GM19240 (cell line): ENCODE results near the gene R3HDM4.
A peak's percentile ranks its signal among the peaks of the same experiment; 100 is the strongest.

Experiments used
- DNase-seq: peaks from one replicate; pipeline ENCODE4 v3.0.0; 2011; ENCODE audit warnings: low spot score; ENCODE audit not compliant: insufficient read length

R3HDM4 gene

DNA sequence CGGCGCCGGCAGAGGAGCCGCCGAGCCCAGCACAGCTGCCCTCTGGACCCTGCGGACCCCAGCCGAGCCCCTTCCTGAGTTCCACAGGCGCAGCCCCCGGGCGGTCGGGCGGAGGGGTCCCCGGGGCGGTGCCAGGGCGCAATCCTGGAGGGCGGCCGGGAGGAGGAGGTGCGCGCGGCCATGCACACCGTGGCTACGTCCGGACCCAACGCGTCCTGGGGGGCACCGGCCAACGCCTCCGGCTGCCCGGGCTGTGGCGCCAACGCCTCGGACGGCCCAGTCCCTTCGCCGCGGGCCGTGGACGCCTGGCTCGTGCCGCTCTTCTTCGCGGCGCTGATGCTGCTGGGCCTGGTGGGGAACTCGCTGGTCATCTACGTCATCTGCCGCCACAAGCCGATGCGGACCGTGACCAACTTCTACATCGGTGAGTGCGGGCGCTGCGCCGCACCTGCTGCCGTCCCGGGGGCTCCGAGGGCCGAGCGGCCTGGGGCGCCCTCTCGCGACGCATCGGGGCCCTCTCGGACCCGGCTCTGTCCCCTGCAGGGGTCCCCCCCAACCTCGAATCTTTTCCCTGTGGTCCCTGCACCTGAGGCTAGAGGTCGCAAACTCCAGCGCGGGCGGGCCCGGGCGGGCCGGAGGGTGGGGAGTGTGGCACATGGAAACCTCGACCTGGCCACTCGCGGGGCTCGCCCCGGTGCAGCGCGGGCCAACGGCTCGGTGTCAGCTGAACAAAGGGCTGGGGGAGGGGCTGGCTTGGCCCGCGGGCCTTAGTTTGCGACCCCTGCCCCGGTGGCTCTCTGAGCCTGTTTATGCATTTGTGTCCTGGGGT lies 4.5 kb upstream of the R3HDM4 start, which contains the start of gene KISS1R:
Gene KISS1R (plus strand): TSS at position 11 of the 829 bp plus-strand sequence. CDS start 170 bp downstream, at position 181.
- DNase-seq = no peak

DNA sequence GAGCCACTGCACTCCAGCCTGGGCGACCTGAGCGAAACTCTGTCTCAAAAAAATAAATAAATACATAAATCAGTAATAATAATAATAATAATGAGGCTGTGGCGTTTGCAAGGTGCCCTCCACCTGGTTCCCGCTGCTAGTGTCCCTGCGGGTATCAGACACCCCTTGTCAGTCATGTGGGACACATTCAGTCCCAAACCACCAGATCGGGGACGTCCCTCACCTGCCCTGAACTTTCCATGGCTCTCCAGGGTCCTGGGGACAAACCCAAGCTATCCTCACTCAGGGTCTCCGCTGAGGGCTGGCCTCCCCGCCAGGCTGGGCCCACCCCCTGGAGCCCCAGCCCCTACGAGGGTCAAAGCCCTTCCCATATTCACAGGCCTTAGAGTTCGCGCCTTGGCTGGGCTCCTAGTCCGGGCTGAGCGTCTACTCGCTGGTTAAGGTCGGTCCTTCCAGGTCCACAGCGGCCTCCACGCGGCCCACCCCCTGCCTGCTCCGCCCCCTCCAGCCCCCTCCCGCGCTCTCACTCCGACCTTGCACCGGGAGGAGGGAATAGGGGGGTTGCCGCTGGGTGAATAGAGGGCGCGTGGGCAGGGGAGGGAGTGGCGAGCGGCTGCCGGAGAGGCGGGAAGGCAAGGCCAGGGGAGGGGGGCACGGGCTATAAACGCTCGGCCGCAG lies 3.8 kb upstream of the R3HDM4 start:
- DNase-seq = no peak

DNA sequence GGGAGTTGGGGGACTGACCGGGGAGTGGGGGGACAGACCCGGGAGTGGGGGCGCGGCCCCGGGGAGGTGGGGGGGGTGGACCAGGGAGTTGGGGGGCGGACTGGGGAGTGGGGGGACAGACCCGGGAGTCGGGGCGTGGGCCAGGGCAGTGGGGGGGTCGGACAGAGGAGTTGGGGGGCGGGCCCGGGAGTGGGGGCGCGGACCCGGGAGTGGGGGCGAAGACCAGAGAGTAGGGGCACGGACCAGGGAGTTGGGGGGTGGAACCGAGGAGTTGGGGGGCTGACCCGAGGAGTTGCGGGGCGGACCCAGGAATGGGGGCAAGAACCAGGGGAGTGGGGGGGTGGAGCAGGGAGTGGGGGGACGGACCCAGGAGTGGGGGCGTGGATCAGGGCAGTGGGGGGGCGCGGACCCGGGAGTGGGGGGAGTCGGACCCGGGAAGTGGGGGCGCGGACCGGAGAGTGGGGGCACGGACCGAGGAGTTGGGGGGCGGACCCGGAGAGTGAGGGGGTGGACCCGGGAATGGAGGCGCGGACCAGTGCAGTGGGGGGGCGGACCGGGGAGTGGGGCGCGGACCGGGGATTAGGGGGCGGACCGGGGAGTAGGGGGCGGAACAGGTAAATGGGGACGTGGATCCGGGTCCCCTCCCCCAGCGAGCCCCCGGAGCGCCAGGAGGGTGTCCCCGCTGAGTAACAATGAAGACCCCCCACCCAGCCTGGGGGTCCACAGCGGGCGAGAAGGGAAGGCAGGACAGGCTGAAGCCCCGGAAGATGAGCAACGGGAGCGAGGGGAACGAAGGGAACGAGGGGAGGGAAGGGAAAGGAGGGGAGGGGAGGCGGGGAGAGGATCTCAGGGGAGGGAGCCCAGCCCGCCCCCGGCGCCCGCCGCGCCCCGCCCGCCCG lies 589 bp downstream of the R3HDM4 start:
- peak; percentile 41 for DNase-seq

DNA sequence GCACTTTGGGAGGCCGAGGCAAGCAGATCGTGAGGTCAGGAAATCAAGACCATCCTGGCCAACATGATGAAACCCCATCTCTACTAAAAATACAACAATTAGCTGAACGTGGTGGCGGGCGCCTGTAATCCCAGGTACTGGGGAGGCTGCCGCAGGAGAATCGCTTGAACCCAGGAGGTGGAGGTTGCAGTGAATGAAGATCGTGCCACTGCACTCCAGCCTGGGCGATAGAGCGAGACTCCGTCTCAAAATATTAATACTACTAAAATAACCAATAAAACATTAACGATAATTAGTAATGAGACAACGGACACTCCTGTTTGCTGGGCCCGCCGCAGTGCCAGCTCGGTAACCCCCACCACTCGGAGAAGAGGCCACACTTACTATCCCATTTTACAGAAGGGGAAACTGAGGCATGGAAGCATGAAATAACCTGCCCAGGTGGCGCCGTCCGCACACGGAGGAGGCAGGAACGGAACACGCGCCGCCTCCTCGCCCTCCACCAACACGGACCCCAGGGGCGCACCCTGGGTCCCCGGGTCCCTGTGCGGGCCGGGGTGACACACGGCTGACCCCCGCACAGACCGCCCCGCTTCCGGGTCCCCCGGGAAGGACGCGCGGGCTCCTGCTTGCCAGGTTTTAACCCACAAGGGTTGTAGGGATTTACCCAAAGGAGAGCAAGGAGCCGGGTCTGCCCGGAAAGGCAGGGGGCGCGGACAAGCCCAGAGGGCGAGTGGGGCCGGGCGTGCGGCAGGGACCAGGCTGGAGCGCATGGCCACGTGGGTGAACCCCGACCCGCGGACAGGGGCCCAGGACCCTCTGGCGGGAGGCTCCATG lies 1.6 kb downstream of the R3HDM4 start:
- no peak for DNase-seq

DNA sequence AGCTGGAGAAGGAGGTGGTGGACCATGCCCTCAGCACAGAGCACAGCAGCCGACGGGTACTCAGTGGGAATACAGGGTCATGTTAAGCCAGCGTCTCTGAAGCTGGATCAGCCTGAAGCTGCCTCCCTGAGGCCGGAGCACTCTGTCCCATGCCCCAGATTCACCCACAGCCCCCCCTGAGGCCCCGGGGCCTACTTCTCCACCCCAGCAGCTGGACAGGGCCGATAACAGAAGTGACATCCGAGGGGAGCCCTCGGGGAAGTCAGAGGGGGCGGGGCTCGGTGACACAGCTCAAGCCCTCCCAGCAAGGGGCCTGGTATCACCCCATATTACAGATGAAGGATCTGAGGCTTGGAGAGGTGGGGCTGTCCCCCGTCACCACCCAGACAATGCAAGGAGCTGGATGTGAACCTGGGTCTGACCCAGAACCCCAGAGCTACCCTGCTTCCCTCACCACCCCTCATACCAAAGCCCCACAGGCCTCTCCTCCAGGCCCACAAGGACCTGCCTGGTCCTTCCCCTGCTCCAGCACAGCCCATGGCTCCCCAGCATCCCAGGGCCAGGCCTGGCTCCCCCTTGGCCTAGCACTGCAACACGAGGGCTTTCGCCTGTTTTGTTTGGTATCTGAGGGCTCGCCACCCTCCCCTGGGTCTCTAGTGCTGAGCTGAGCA lies 5.7 kb downstream of the R3HDM4 start:
- DNase-seq = no peak

DNA sequence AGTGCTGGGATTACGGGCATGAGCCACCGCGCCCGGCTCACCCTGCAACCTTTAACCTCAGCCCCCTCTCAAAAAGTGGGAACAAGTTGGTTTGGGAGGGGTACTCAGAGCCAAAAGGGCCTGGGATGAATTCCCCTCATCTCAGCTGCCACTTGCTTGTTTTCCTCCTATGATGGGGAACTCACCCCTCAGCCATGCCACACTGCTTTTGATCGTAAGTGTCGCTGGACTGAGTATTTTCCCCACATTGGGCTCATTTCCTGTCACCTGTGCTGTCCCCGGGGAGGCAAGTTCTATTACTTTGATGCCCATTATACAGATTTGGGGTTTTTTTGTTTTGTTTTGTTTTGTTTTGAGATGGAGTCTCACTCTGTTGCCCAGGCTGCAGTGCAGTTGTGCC lies 6.5 kb downstream of the R3HDM4 start:
- no peak for DNase-seq

DNA sequence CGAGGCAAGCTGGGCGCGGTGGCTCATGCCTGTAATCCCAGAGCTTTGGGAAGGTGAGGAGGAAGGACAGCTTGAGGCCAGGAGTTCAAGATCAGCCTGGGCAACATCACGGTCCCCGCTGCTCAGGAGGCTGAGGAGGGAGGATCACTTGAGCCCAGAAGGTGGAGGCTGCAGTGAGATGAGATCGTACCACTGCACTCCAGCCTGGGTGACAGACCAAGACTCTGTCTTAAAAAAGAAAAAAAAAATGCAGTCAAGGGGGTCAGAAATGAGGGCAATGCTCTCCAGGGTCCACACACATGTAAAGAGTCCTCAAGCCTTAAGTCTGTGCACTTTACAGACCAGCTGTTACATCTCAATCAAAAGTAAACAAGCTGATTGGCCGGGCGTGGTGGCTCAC lies 8.5 kb downstream of the R3HDM4 start:
- no peak for DNase-seq

DNA sequence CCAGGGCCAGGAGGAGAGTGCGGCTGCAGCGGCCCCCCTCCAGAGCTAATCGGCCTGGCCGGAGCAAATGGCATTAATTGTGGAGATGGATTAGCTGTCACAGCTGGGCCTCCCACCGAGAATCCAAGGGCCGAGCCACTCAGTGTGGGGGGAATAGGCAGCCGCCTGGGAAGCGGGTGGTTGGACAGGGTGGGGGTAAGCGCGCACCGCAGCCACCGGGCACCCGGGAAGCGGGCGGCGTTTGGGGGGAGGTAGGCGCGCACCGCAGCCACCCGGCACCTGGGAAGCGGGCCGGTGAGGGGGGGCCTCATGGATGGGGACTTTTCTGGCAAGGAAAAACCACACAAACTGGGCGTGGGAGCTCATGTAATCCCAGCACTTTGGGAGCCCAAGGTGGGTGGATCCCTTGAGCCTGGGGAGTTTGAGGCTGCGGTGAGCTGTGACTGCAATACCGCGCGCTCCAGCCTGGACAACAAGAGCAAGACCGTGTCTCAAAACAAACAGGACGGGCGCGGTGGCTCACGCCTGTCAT lies 9.7 kb downstream of the R3HDM4 start:
- DNase-seq = no peak

DNA sequence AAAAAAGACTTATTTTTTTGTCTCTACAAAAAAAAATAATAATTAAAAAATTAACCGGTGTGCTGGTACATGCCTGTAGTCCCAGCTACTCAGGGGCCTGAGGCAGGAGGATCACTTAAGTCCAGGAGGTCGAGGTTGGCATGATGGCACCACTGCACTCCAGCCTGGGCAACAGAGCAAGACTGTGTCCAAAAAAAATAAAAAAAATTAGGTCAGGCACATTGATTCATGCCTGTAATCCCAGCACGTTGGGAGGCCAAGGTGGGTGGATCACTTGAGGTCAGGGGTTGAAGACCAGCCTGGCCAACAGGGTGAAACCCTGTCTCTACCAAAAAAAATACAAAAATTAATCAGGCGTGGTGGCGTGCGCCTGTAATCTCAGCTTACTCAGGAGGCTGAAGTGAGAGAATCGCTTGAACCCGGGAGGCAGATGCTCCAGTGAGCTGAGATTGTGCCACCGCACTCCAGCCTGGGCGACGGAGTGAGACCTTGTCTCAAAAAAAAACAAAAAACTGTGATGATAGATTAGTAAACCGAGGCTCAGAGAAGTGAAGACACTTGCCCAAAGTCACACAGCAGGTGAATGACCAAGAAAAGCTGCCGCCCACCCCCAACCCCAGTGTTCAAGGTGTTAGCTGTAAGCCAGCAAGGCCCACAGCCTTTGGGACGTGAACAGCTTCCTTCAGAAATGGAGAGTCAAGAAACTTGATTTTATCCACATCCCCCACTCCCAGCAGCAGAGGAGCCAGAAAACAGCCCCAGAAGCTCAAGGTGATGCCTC lies 10.4 kb downstream of the R3HDM4 start:
- no peak for DNase-seq

DNA sequence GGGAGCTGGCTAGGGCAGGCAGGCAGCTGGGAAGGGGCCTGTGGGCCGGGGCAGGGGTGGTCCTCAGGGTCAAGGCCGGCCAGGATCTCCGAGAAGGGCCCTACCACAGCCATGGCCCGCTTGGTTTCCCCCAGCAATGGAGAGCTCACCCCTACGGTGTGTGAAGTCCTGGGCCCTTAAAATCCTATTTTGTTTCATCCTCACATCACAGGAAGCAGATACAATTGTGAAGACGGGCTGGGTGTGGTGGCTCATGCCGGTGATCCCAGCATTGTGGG lies 11.0 kb downstream of the R3HDM4 start:
- DNase-seq = no peak

DNA sequence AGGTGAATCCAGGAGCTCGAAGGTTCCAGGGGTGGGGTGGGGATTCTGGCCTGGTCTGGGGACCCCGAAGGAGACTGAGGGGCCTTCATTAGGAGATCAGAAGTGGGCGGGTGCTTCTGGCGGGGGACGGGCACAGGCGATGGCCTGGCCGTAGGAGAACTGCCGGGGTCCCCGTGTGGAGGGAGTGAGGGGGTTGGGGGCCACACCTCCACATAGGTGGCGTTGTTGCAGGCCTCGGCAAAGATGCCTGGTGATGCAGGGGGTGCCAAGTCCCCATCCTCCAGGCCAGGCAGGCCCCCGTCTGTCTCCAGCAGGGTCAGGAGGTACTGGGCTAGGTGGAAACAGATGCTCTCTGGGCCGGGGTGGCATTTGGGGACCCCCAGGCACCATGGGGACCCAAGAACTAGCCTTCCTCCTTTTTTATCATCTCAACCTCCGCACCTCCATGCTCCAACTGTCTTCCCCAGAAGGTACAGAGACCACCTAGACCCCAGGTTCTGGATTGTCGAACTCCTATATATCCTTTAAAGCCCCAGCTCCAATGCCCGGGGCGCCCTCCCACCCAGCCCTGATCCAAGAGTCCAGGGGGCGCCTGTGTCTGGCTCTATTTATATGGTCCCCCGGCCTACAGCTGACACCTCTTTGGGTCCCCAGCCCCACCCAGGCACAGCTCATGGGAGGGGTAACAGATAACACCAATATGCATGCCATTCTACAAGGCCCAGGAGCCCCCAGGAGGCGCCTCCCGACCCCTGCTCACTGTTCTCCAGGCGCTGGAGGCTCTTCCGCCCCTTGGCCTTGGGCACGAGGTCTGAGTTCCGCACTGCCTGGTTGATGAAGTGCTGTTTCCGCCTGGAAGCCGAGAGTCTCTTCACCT lies 11.6 kb downstream of the R3HDM4 start:
- no peak for DNase-seq

DNA sequence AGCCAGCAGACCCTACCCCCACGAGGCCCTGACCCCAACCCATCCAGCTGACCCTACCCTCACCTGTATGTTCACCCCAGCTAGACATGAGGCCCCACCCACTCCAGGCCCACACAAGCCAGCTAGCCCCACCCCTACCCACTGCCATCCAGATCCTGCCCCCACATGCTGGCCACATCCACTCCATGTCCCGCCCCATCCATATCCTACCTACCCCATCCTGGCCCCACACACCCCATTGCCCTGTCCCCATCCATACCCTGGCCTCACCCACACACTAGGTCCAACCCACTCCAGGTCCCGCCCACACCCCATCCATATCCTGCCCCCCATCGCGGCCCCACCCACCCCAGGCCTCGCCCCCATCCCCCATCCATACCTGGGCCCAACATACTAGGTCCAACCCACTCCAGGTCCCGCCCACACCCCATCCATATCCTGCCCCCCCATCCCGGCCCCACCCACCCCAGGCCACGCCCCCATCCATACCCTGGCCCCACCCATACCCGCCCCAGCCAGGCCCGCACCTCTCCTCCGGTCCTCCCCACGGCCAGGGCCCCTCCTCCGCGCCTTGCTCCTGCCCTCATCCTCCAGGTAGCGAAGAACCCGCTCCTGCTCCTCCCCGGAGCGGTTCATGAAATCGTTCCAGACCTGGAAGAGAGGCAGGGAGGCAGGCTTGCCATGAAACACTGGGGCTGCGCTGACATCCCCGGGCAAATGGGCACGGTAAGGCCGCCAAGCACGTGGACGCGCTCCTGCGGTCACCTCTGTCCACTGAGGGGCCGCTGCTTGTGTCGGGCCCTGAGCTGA lies 12.5 kb downstream of the R3HDM4 start:
- DNase-seq = no peak

DNA sequence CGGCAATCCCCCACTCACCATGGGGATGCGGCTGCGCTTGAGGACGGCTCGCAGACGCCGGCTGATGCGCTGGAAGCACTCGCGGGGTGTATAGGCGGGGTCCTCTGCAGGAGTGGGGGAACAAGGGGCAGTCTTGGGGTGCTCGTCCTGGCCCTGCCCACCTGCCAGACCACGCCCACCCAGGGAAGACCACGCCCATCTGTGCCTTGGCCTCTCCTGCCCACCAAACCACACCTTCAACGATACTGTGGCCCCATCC lies 13.0 kb downstream of the R3HDM4 start:
- no peak for DNase-seq

DNA sequence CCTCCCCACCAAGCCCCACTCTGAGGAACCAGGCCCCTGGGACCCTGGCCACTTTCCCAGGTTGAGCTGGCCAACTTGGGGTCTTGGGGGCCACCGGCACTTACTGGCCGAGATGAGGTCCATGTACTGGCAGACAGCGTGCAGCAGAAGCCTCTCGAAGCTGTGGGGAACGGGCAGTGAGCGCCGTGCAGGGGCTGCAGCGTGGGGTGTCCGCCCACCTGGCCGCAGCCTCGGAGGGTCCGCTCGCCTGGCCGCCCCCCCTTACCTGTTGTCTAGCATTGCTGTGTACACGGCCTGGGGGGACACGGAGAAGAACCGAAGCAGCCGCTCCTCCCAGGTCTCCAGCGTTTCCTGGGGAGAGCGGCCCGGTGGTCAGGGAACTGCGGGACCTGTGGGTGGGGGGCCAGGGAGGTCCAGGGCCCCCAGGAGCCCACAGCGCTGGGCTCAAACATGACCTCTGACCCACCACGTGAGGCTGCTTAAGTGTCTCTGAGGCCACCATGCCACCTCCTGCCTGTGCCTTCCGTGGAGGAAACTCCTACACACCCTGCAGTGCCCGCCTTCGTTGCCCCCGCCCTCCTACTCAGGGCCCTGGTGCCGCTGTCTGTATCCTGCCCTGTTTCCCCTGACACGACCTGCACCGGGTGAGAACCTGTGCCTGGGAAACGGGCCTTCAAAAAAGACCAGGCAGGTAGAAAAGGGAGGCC lies 13.5 kb downstream of the R3HDM4 start:
- DNase-seq = no peak

DNA sequence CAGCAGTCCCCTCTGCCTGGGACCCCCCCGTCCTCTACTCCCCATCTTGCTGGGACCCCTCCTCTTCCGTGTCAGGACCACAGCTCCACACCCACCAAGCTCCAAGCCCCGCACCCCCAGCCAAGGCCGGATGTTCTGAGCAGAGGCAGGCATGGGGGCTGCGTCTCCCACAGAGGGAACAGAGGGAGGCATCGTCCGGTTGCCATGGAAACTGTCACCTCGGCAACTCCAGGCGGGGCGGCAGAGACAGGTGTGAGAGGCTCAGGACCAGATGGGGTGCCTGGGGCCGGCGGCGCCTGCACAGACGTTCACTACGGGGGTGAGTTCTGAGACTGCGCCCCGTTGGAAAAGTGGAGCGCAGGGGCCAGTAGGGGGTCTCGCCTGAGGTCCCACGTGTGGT lies 14.4 kb downstream of the R3HDM4 start:
- DNase-seq = no peak

DNA sequence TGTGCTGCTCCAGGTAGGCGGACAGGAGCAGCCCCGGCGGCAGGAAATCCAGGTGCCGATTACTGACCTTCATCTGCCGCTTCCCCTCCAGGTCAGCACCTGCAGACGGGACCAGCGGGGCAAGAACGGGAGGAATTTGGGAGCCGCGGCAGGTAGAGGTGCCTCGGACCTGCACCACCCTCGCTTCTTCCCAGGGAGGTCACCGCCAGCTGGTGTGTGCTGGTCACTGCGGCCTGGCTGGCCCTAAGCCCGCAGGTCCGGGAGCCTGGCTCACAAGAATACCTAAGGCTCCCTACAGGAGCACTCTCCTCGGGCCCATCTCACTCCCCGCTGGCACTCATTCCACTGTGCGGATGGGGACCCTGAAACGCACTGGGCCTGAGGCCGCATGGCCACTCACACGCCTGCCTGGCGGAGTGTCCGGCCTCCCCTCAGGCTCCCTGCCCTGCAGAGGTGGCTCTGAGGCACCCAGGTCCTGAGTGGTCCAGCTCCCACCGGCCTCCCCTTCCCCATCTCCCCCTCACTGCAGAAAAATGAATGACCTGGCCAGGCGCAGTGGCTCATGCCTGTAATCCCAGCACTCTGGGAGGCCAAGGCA lies 15.5 kb downstream of the R3HDM4 start:
- DNase-seq = no peak

DNA sequence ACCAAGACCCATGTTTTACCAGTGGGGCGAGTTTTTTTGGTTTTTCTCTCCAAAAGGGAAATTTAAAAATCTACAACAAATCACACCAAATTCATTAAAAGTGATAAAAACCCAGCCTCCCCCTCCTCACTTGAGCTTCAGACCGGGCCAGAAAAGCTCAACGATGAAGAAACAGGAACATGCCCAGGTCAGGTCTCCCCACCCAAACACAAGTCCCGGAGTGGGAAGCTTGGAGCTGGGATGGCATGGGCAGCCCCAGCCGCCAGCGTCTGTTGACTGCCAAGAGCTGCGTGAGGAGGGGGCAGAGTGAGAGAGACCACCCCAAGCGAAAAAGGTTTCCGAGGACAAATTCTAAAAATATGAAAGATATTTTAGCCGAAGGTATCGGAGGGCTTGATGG lies 16.0 kb downstream of the R3HDM4 start:
- DNase-seq = no peak
